HL-60 (cell line): ENCODE data around the gene PPM1F.

ENCODE experiments used
- DNase-seq, 2 experiments: peaks; one replicate each; pipeline ENCODE4 v3.0.0-alpha.2; 2010 to 2020; ENCODE audit warnings: low read depth in 1 of 2, low spot score in 1 of 2
- H3K27ac ChIP-seq: fragments of 250-450 bp; sonication (Bioruptor Pico); replicated peaks from 2 replicates; pipeline ENCODE4 v1.5.1; 2020; ENCODE audit warnings: mild to moderate bottlenecking, moderate library complexity
- H3K27me3 ChIP-seq: fragments of 250-450 bp; sonication (Bioruptor Pico); 2 replicates; pipeline ENCODE4 v1.5.1; 2021; ENCODE audit warnings: mild to moderate bottlenecking, moderate library complexity; ENCODE audit not compliant: insufficient read depth, poor library complexity, severe bottlenecking
- H3K4me3 ChIP-seq: replicated peaks from 2 replicates; pipeline ENCODE4 v1.5.1; 2011; ENCODE audit warnings: mild to moderate bottlenecking, control low read depth, low read length; ENCODE audit not compliant: insufficient read depth
- CTCF ChIP-seq: IDR thresholded peaks from one replicate; pipeline ENCODE4 v1.5.1; 2011; ENCODE audit warnings: low read length, control low read depth, inconsistent platforms; ENCODE audit not compliant: insufficient read depth
- GABPA ChIP-seq: IDR thresholded peaks from 2 replicates; pipeline ENCODE4 v1.6.1; 2012; ENCODE audit warnings: low read depth
- POLR2AphosphoS5 ChIP-seq: IDR thresholded peaks from 2 replicates; pipeline ENCODE4 v1.6.1; 2012; ENCODE audit warnings: low read depth
- REST ChIP-seq: IDR thresholded peaks from 2 replicates; pipeline ENCODE4 v1.6.1; 2012; ENCODE audit warnings: low read depth; ENCODE audit not compliant: insufficient replicate concordance
- SPI1 ChIP-seq: IDR thresholded peaks from 2 replicates; pipeline ENCODE4 v1.6.1; 2012; ENCODE audit warnings: low read depth, mild to moderate bottlenecking, borderline replicate concordance

The PPM1F gene

GRCh38 chr22:21944871-21945270, 7.8 kb downstream of the PPM1F start:
- no peak for DNase-seq
- Histone ChIP-seq H3K4me3 (no peak overlapping the region), H3K27ac (no peak overlapping the region), H3K27me3 (no peaks in the 10 kb centered on the region)
- TF ChIP-seq CTCF (no peak), GABPA (no peak), POLR2AphosphoS5 (no peak), REST (no peak), SPI1 (no peak)

GRCh38 chr22:21943571-21944448, 8.8 kb downstream of the PPM1F start:
- TF ChIP-seq REST (no peak), CTCF (no peak), GABPA (no peak)
- DNase-seq, result no peak
- Histone ChIP-seq H3K27ac (no peak overlapping the region), H3K4me3 (no peak overlapping the region), H3K27me3 (no peaks in the 10 kb centered on the region)

GRCh38 chr22:21942407-21943343, 10.0 kb downstream of the PPM1F start:
- H3K27ac ChIP-seq, result peak overlapping the region; percentile 50
- no peak overlapping the region for H3K4me3 ChIP-seq
- peak in 1 of 2 experiments; percentile 29 for DNase-seq
- no peak for TF ChIP-seq CTCF
- TF ChIP-seq SPI1, result no peak
- H3K27me3 ChIP-seq, result no peaks in the 10 kb centered on the region
